SJSA1 (cell line): Measurements from ENCODE around the gene URM1. TPM values are rescaled to one million over a fixed set of nuclear protein-coding genes. Genes with fewer than 3 reads are reported as not detected.
"Not testable (repeated sequence)": the region's sequence is repeated elsewhere in the genome, so short reads cannot be mapped to it uniquely, and the experiment has no call there.

Experiments
- DNase-seq, 2 experiments: peaks; one replicate each; pipeline ENCODE4 v3.0.0-alpha.2; 2015 to 2020; ENCODE audit warnings: low spot score in 2 of 2, low read depth in 1 of 2
- H3K27ac ChIP-seq: fragments of 250-450 bp; sonication (Bioruptor Pico); 2 replicates; pipeline ENCODE4 v1.5.1; 2020; ENCODE audit warnings: mild to moderate bottlenecking, moderate library complexity
- H3K27me3 ChIP-seq: fragments of 250-450 bp; sonication (Bioruptor Pico); replicated peaks from 2 replicates; pipeline ENCODE4 v1.5.1; 2020; ENCODE audit warnings: mild to moderate bottlenecking, moderate library complexity
- H3K36me3 ChIP-seq: fragments of 250-450 bp; sonication (Bioruptor Pico); 2 replicates; pipeline ENCODE4 v1.5.1; 2020; ENCODE audit warnings: mild to moderate bottlenecking
- H3K4me1 ChIP-seq: fragments of 250-450 bp; sonication (Bioruptor Pico); replicated peaks from 2 replicates; pipeline ENCODE4 v1.6.1; 2021; ENCODE audit warnings: mild to moderate bottlenecking
- H3K4me3 ChIP-seq: fragments of 250-450 bp; sonication (Bioruptor Pico); 2 replicates; pipeline ENCODE4 v1.5.1; 2020; ENCODE audit warnings: mild to moderate bottlenecking
- H3K9me3 ChIP-seq: fragments of 250-450 bp; sonication (Bioruptor Pico); replicated peaks from 2 replicates; pipeline ENCODE4 v1.5.1; 2020; ENCODE audit warnings: mild to moderate bottlenecking
- total RNA-seq: library from RNA; depleted of rRNA; stranded (reverse); fragments of >200 nt; shearing (Covaris generic); gene quantifications from 2 replicates; pipeline ENCODE4 v1.2.3, GENCODE V29; 2014; rRNA removed

URM1 gene
- total RNA-seq, result 22.7 and 35.0 TPM in 2 replicates

GRCh38 chr9:128370752-128371629, at the start of gene URM1:
Gene URM1, plus strand, starts transcription at chr9:128371374. Its CDS starts 7 bp downstream, at chr9:128371381.
- Histone ChIP-seq H3K4me3 (peak within 1 kb of the TSS; percentile 67), H3K36me3 (peaks cover 9% of the 10 kb centered on the region), H3K4me1 (peaks cover 11% of the 10 kb centered on the region), H3K27ac (peak within 1 kb of the TSS; percentile 61), H3K27me3 (no peaks in the 10 kb centered on the region), H3K9me3 (no peaks in the 10 kb centered on the region)
- DNase-seq, result peak; percentile 91 to 95

GRCh38 chr9:128321879-128322403, 49.2 kb upstream of the URM1 start:
- Histone ChIP-seq H3K27ac (no peak overlapping the region), H3K4me3 (peak overlapping the region; percentile 80), H3K4me1 (peaks cover 10% of the 10 kb centered on the region), H3K9me3 (no peaks in the 10 kb centered on the region), H3K36me3 (peaks cover 35% of the 10 kb centered on the region), H3K27me3 (no peaks in the 10 kb centered on the region)
- DNase-seq, result no peak

- Histone ChIP-seq H3K4me1 (peaks cover 10% of the 10 kb centered on the region), H3K4me3 (peak within 1 kb of the TSS; percentile 80), H3K27me3 (no peaks in the 10 kb centered on the region), H3K9me3 (no peaks in the 10 kb centered on the region), H3K27ac (peak within 1 kb of the TSS; percentile 73), H3K36me3 (peaks cover 28% of the 10 kb centered on the region)
- peak; percentile 92 to 97 for DNase-seq
Measured at GRCh38 chr9:128322404-128323211, 48.6 kb upstream of the URM1 start, which contains the start of the genes COQ4 and TRUB2. Gene COQ4, plus strand, starts transcription at chr9:128322839. Its CDS starts 20 bp downstream, at chr9:128322859. Gene TRUB2, minus strand, starts transcription at chr9:128322447. Its CDS starts 39 bp downstream, at chr9:128322408.

GRCh38 chr9:128323212-128323730, 47.9 kb upstream of the URM1 start:
- DNase-seq, result no peak
- Histone ChIP-seq H3K27me3 (no peaks in the 10 kb centered on the region), H3K4me1 (peaks cover 10% of the 10 kb centered on the region), H3K4me3 (peak overlapping the region; percentile 80), H3K36me3 (peaks cover 23% of the 10 kb centered on the region), H3K9me3 (no peaks in the 10 kb centered on the region), H3K27ac (peak overlapping the region; percentile 73)

GRCh38 chr9:128323791-128324190, 47.4 kb upstream of the URM1 start:
- Histone ChIP-seq H3K27ac (no peak overlapping the region), H3K27me3 (no peaks in the 10 kb centered on the region), H3K9me3 (no peaks in the 10 kb centered on the region), H3K4me3 (peak overlapping the region; percentile 80), H3K4me1 (peaks cover 10% of the 10 kb centered on the region), H3K36me3 (peaks cover 23% of the 10 kb centered on the region)
- no peak for DNase-seq

GRCh38 chr9:128324401-128324800, 46.8 kb upstream of the URM1 start:
- peaks cover 23% of the 10 kb centered on the region for H3K36me3 ChIP-seq
- no peaks in the 10 kb centered on the region for H3K27me3 ChIP-seq
- peaks cover 10% of the 10 kb centered on the region for H3K4me1 ChIP-seq
- no peak overlapping the region for H3K4me3 ChIP-seq
- H3K27ac ChIP-seq, result no peak overlapping the region
- H3K9me3 ChIP-seq, result no peaks in the 10 kb centered on the region
- no peak for DNase-seq

GRCh38 chr9:128325629-128326028, 45.5 kb upstream of the URM1 start:
- DNase-seq, result no peak
- Histone ChIP-seq H3K4me1 (peaks cover 10% of the 10 kb centered on the region), H3K27ac (no peak overlapping the region), H3K27me3 (no peaks in the 10 kb centered on the region), H3K4me3 (no peak overlapping the region), H3K36me3 (peaks cover 23% of the 10 kb centered on the region), H3K9me3 (no peaks in the 10 kb centered on the region)

- Histone ChIP-seq H3K4me1 (no peaks in the 10 kb centered on the region), H3K27ac (no peak overlapping the region), H3K4me3 (no peak overlapping the region), H3K27me3 (no peaks in the 10 kb centered on the region), H3K9me3 (no peaks in the 10 kb centered on the region), H3K36me3 (no peaks in the 10 kb centered on the region; the same call in 1 of the 2 replicates)
- no peak for DNase-seq
Measured at GRCh38 chr9:128333451-128333869, 37.7 kb upstream of the URM1 start.

GRCh38 chr9:128335161-128335560, 36.0 kb upstream of the URM1 start:
- H3K27ac ChIP-seq, result no peak overlapping the region
- no peaks in the 10 kb centered on the region for H3K9me3 ChIP-seq
- DNase-seq, result no peak
- peaks cover 6% of the 10 kb centered on the region; the same call in 1 of the 2 replicates for H3K4me1 ChIP-seq
- H3K36me3 ChIP-seq, result no peaks in the 10 kb centered on the region; the same call in 1 of the 2 replicates
- H3K4me3 ChIP-seq, result no peak overlapping the region
- H3K27me3 ChIP-seq, result no peaks in the 10 kb centered on the region

- DNase-seq, result no peak
- Histone ChIP-seq H3K9me3 (no peaks in the 10 kb centered on the region), H3K4me1 (peaks cover 7% of the 10 kb centered on the region; the same call in 1 of the 2 replicates), H3K36me3 (no peaks in the 10 kb centered on the region; the same call in 1 of the 2 replicates), H3K27ac (no peak overlapping the region), H3K27me3 (no peaks in the 10 kb centered on the region), H3K4me3 (no peak overlapping the region)
Measured at GRCh38 chr9:128335914-128336313, 35.3 kb upstream of the URM1 start.

- H3K36me3 ChIP-seq, result peaks cover 1% of the 10 kb centered on the region; the same call in 1 of the 2 replicates
- H3K27me3 ChIP-seq, result no peaks in the 10 kb centered on the region
- no peak overlapping the region for H3K4me3 ChIP-seq
- DNase-seq, result no peak
- peaks cover 7% of the 10 kb centered on the region; the same call in 1 of the 2 replicates for H3K4me1 ChIP-seq
- no peaks in the 10 kb centered on the region for H3K9me3 ChIP-seq
- no peak overlapping the region for H3K27ac ChIP-seq
Measured at GRCh38 chr9:128337936-128338335, 33.2 kb upstream of the URM1 start.

- H3K27ac ChIP-seq, H3K27me3 ChIP-seq, H3K4me1 ChIP-seq, H3K9me3 ChIP-seq, H3K4me3 ChIP-seq, DNase-seq: not testable (repeated sequence)
- peaks cover 11% of the 10 kb centered on the region for H3K36me3 ChIP-seq
Measured at GRCh38 chr9:128338852-128339614, 32.1 kb upstream of the URM1 start.
